HepG2 (cell line): ENCODE data around the gene PMS2.

ENCODE experiments used
- DNMT1 ChIP-seq: sonication (generic); formaldehyde crosslinking; IDR thresholded peaks from 2 replicates; pipeline ENCODE4 v1.5.1; 2020; ENCODE audit warnings: mild to moderate bottlenecking, missing genetic modification reagents
- EP300 ChIP-seq, 3 experiments: sonication (generic) in 1 of 3; formaldehyde crosslinking in 1 of 3; IDR thresholded peaks; 2 replicates each; pipeline versions ENCODE4 v1.5.1 to v1.6.1; 2011 to 2020; ENCODE audit warnings: low read depth in 2 of 3, low read length in 2 of 3, borderline replicate concordance in 1 of 3, improper control_type of control experiment in 1 of 3, mild to moderate bottlenecking in 1 of 3, missing genetic modification reagents in 1 of 3, moderate library complexity in 1 of 3
- GTF2F1 ChIP-seq: fragments of 150-350 bp; IDR thresholded peaks from 2 replicates; pipeline ENCODE4 v1.6.1; 2014; ENCODE audit warnings: low read length
- HNRNPUL1 ChIP-seq: fragments of 200-400 bp; formaldehyde crosslinking; IDR thresholded peaks from 2 replicates; pipeline ENCODE4 v1.6.1; 2017; ENCODE audit warnings: low read depth, mild to moderate bottlenecking, low read length, moderate library complexity
- NFRKB ChIP-seq: fragments of 450-650 bp; IDR thresholded peaks from 2 replicates; pipeline ENCODE4 v1.6.1; 2017
- ZFY ChIP-seq: sonication (generic); formaldehyde crosslinking; IDR thresholded peaks from 2 replicates; pipeline ENCODE4 v1.4.0; 2020; ENCODE audit warnings: missing genetic modification reagents
- ZNF282 ChIP-seq: fragments of 450-650 bp; IDR thresholded peaks from 2 replicates; pipeline ENCODE4 v1.6.1; 2018; ENCODE audit not compliant: partially characterized antibody
- TF ChIP-seq, protein P1 (sequence below): sonication (generic); formaldehyde crosslinking; IDR thresholded peaks from 2 replicates; pipeline ENCODE4 v1.5.0; 2020; ENCODE audit warnings: missing genetic modification reagents, mild to moderate bottlenecking, borderline replicate concordance
- TF ChIP-seq, protein P2 (sequence below): sonication (generic); formaldehyde crosslinking; IDR thresholded peaks from 2 replicates; pipeline ENCODE4 v1.4.0; 2020; ENCODE audit warnings: missing genetic modification reagents
- TF ChIP-seq, protein P3 (sequence below): sonication (generic); formaldehyde crosslinking; IDR thresholded peaks from 2 replicates; pipeline ENCODE4 v1.4.0; 2020; ENCODE audit warnings: missing genetic modification reagents

DNA sequence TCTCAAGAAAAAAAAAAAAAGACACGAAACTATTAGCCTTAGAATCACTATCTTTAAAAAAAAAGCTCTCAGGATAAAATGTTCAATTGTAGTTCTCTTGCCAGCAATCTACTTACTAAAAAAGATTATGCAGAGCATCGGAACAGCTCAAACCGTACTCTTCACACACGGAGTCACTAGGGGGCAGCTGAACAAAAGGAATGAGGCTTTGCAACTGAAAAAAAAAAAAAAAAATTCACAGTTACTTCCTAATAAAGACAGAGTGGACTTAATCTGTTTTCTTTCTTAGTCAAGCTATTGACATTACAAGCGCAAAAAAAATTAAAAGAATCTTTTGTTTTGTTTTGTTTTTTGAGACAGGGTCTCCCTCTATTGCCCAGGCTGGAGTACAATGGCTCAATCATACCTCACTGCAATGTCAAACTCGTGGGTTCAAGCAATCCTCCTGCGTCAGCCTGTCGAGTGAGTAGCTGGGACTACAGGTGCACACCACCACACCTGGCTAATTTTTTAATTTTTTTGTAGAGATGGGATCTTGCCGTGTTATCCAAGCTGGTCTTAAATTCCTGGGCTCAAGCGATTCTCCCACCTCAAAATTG is 11.5 kb downstream of the PMS2 start:
- TF ChIP-seq GTF2F1 = no peak
- TF ChIP-seq HNRNPUL1 = no peak
- no peak for TF ChIP-seq EP300 (IDR thresholded peaks at IDR 0.05; ENCODE audit: low read depth in 2 of 2, low read length in 2 of 2)
- no peak for TF ChIP-seq EP300 (CRISPR knock-in tag; IDR thresholded peaks at IDR 0.05; ENCODE audit: borderline replicate concordance)
- TF ChIP-seq, protein P1, sequence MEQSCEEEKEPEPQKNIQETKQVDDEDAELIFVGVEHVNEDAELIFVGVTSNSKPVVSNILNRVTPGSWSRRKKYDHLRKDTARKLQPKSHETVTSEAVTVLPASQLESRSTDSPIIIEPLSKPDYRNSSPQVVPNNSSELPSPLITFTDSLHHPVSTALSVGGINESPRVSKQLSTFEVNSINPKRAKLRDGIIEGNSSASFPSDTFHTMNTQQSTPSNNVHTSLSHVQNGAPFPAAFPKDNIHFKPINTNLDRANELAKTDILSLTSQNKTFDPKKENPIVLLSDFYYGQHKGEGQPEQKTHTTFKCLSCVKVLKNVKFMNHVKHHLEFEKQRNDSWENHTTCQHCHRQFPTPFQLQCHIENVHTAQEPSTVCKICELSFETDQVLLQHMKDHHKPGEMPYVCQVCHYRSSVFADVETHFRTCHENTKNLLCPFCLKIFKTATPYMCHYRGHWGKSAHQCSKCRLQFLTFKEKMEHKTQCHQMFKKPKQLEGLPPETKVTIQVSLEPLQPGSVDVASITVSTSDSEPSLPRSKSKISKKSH (CRISPR knock-in tag) = no peak
- TF ChIP-seq ZFY (CRISPR knock-in tag) = no peak
- TF ChIP-seq DNMT1 = no peak
- no peak for TF ChIP-seq ZNF282
- TF ChIP-seq NFRKB = no peak
- TF ChIP-seq, protein P2, sequence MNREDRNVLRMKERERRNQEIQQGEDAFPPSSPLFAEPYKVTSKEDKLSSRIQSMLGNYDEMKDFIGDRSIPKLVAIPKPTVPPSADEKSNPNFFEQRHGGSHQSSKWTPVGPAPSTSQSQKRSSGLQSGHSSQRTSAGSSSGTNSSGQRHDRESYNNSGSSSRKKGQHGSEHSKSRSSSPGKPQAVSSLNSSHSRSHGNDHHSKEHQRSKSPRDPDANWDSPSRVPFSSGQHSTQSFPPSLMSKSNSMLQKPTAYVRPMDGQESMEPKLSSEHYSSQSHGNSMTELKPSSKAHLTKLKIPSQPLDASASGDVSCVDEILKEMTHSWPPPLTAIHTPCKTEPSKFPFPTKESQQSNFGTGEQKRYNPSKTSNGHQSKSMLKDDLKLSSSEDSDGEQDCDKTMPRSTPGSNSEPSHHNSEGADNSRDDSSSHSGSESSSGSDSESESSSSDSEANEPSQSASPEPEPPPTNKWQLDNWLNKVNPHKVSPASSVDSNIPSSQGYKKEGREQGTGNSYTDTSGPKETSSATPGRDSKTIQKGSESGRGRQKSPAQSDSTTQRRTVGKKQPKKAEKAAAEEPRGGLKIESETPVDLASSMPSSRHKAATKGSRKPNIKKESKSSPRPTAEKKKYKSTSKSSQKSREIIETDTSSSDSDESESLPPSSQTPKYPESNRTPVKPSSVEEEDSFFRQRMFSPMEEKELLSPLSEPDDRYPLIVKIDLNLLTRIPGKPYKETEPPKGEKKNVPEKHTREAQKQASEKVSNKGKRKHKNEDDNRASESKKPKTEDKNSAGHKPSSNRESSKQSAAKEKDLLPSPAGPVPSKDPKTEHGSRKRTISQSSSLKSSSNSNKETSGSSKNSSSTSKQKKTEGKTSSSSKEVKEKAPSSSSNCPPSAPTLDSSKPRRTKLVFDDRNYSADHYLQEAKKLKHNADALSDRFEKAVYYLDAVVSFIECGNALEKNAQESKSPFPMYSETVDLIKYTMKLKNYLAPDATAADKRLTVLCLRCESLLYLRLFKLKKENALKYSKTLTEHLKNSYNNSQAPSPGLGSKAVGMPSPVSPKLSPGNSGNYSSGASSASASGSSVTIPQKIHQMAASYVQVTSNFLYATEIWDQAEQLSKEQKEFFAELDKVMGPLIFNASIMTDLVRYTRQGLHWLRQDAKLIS = no peak
- TF ChIP-seq, protein P3, sequence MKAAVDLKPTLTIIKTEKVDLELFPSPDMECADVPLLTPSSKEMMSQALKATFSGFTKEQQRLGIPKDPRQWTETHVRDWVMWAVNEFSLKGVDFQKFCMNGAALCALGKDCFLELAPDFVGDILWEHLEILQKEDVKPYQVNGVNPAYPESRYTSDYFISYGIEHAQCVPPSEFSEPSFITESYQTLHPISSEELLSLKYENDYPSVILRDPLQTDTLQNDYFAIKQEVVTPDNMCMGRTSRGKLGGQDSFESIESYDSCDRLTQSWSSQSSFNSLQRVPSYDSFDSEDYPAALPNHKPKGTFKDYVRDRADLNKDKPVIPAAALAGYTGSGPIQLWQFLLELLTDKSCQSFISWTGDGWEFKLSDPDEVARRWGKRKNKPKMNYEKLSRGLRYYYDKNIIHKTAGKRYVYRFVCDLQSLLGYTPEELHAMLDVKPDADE (CRISPR knock-in tag) = no peak
